CD4-positive, alpha-beta T cell treated with Interleukin-15 for 4 hours (primary cell): ENCODE results near the gene MVK.

Source experiments
- DNase-seq: peaks from one replicate; pipeline ENCODE4 v3.0.0-alpha.2; 2020; ENCODE audit warnings: low spot score

MVK gene

GRCh38 chr12:109566424-109566823 lies 7.2 kb upstream of the MVK start:
- DNase-seq: no peak

- no peak for DNase-seq
Measured at GRCh38 chr12:109567296-109567695, 6.3 kb upstream of the MVK start.

GRCh38 chr12:109567967-109568366 lies 5.6 kb upstream of the MVK start:
- no peak for DNase-seq

DNA sequence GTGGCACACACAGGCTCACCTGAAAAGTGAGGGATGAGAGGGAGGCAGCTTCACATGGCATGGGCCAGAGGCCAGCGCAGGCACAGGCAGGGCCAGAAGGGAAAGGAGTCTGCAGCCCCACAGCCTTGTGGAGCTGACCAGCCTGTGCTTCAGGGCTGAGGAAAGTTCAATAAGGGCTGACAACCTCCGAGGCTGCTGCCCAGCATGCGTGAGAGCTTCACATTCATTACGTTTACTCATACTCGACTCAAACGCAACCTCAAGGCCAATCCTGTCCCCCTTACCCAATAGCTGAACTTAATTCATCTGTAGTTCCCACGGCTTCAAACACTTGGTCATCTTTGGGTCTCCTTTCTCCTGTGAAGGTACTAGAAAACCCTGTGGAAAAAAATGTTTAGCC lies 5.1 kb upstream of the MVK start:
- no peak for DNase-seq

DNA sequence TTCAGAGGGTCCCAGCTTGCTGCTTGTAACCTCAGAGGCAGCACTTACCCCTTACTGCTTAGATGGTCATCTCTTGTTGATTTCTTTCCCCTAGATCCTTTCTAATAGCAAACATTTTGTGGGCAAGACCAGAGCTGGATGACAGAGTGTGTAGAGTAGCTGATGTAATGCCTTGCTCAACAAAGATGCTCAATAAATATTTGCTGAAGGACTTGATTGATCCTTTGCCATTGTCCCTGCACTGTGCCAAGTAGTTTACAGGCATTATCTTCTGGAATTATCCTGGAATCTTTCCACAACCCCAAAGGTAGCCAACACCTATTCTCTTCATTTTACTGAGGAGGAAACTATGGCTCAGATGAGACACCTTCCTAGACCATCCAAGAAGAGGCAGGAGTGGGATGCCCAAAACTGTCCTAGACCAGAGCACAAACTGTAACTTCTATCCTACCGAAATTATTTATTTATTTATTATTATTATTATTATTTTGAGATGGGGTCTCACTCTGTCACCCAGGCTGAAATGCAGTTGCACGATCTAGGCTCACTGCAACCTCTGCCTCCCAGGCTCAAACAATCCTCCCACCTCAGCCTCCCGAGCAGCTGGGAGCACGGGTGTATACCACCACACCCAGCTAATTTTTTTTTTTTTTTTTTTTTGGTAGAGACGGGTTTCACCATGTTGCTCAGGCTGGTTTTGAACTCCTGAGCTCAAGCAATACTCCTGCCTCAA lies 1.7 kb upstream of the MVK start:
- no peak for DNase-seq

- DNase-seq: no peak
Measured at GRCh38 chr12:109572506-109572845, 1.1 kb upstream of the MVK start.

DNA sequence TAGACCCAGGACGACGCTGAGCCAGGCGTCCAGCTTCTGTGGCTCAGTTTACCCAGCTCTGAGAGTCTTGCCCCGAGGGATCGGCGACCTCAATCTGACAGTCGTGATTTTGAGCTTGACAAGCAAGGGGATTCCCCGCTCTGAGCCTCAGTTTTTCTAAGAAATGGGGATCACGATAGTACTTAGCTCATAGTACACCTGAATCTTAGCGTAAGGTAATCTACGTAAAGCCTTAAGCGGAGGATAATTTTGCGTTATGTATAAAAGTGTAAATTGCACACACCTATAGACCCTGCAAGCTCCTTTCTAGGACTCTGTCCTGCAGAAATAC lies 285 bp downstream of the MVK start:
- no peak for DNase-seq

- no peak for DNase-seq
Measured at GRCh38 chr12:109575683-109576082, 2.1 kb downstream of the MVK start.

DNA sequence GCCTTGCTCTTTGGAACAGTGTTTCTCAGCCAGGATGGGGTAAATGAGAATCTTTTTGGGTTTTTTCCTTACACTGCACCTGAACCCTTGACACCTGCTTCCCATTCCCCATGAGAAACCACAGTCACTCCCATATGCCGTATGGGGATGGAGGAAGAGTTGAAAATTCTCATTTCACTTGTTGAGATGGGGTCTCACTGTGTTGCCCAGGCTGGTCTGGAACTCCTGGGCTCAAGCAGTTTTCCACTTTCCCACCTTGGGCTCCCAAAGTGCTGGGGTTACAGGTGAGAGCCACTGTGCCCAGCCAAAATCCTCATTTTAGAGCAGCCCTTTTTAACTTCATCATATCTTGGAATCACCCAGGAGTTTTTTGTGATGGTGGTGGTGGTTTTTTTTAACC lies 3.7 kb downstream of the MVK start:
- DNase-seq: no peak

DNA sequence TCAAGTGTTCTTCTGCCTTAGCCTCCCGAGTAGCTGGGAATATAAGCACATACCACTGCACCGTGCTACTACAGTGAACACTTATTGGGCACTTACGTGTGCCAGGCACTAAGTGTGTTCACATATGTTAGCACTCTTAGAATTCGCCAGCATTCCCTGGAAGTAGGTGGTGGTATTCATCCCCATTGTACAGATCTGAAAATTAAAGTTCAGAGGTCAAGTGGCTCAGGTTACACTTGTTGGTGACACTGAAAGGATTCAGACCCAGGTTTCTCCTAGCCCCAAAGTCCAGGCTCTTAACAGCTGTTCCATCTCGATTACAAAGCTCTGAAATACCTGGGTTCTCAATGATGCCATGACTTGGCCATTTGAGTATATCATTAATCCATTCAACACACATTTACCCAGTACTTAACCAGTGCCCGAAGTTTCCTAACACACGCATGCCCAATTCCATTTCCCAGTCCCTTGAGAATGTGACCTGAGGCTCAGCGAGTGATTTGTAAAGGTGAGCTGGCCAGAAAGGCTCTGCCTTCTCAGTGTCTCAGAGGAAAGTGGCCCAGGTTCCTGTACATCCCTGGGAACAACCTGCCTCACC lies 4.8 kb downstream of the MVK start:
- no peak for DNase-seq

DNA sequence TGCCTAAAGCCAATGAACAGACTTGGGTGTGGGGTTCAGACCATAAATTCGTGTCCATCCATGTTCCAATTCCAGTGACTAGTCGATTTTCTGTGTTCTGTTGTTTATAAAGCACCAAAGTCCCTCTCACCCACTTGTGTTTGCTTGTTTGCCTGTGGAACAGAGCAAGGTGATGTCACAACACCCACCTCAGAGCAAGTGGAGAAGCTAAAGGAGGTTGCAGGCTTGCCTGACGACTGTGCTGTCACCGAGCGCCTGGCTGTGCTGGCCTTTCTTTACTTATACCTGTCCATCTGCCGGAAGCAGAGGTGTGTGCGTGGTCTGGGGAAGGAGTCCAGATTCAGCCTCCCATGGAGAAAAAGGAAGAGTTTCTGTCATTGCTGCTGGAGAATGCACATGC lies 6.0 kb downstream of the MVK start:
- DNase-seq: no peak

- no peak for DNase-seq
Measured at GRCh38 chr12:109580272-109580671, 6.7 kb downstream of the MVK start.

DNA sequence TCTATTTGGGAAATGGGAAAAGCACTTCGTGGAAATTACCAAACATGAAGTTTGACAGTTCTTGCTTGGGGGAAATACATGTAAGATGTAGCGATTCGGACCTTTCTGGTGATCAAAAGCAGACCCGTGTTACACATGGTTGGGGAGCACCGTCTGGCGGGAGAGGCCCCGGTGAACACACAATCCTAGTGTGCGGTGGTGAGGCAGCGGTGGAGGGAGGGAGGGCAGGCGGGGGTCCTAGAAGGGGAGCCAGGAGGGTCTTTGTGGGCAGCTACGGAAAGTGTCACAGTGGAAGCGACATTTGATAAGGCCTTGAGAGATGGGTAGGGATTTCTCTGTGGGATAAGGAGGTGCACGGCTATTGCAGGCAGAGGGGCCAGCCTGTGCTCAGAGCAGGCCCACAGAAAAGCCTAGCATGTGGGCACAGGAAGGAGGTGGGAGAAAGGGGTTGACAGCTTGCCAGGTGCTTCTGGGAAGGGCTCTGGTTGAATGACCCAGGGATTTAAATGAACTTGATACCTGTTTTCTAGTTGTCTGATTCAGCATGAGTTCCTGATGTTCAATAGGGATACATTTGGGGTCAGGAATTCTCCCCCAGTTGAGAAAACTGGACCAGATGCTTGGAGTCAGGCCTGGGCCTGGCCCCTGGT lies 7.2 kb downstream of the MVK start:
- no peak for DNase-seq

- no peak for DNase-seq
Measured at GRCh38 chr12:109581334-109581691, 7.7 kb downstream of the MVK start.

DNA sequence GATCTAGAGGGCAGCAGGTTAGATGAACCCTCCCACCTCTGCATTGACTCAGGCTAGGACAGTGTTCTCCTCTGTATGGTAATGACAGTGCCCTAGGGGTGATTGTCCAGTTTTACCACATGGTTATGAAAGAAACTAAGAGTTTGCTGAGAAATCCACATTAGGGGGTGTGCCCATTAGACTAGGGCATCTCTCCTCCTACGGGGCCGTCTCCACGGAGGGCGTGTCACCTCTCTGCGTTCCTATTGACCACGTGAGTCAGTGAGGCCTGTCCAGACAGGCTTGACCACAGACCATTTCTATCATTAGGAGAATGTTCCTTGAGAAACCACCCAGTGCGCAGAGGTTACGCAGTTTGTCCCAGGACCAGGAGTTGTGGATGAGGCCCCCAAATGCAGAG lies 8.3 kb downstream of the MVK start:
- DNase-seq: no peak

DNA sequence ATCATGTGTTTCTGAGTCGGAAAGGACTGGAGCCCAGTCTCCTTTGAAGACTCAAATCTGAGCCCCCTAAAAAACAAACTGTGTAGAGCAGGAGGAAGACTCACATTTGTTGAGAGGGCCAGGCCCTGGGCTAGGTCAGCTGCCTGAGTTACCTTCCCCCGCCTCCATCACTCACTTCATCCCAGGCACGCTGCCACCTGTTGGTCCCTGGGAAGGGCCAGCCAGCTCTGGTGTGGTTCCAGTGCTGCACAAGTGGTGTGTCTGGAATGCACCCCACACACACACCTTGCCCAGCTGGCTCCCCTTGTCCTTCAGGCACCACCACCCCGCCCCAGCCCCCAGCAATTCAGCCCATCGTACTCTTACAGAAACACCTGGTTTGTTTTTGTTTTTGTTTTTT lies 9.0 kb downstream of the MVK start:
- DNase-seq: no peak

DNA sequence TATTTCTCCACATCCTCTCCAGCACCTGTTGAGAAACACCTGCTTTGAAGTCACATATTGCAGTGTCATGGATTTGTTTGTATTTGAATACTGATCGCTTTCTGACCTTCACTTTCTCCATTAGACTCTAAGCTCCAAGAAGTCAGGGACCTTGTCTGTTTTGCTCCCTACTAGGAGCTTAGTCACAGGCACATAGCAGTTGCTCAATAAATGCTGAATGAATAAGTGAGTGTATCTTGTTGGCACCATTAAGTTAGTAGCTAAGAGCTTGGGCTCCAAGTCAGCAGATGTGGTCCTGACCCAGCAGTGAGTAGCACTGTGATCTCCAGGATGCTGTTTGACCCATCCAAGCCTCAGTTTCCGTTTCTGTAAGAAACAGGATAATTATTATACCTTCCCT lies 10.1 kb downstream of the MVK start:
- no peak for DNase-seq

- no peak for DNase-seq
Measured at GRCh38 chr12:109586385-109587296, 13.0 kb downstream of the MVK start.

GRCh38 chr12:109587921-109588320 lies 14.3 kb downstream of the MVK start:
- no peak for DNase-seq

DNA sequence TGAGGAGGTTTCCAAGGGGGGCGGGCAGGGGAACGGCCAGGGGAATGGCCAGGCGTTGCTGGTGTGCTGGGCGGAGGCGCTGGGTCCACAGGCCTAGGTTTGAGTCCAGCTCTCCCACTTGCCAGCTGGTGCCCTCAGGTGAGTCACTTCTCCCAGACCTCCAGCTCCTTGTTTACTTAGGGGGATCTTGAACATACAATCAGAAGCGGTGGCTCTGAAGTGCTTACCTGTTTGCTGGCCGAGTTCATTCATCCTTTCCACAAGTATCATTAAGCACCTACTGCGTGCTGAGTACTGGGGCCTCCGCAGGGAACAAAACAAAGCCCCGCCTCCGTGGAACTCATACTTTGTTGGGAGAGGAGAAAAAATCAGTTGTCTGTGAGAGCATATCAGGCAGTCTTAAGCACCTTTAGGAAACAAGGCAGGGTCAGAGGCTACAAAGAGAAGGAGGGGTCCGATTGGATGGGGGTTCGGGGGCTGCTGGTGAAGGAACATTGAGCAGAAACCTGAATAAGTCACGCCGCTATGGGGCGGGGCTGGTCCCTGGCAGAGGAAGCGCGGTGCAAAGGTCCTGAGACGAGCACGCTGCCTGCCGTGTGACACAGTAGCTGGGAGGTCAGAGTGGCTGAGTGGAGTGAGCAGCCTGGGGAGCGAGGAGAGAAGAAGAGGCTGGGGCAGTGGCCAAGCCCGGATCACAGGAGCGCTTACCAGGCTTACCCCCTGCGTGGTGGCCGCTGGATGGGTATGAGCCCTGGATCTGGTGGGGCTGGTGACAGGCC lies 15.1 kb downstream of the MVK start:
- DNase-seq: no peak

DNA sequence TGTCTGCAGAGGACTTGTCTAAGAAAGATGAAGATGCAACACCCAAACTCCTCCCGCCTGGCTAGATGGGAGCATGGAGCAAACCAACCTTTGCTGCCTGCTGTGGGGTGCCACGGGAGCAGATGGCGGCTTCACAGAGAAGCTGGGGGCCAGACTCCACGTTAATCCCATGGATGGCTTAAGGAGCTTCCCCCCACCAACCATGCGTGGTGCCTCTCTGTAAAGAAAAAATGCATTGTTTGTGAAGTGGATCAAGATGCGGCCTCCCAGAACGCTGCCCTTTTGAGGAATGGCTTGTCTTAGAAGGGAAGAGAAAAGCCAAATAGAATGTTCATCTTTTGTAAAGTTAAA lies 15.6 kb downstream of the MVK start:
- DNase-seq: no peak

GRCh38 chr12:109589691-109590245 lies 16.2 kb downstream of the MVK start:
- DNase-seq: no peak
